GM15510 (cell line): ENCODE measurements around the gene MPL.

Experiments used
- POLR2A ChIP-seq: IDR thresholded peaks from 3 replicates; pipeline ENCODE4 v1.6.1; 2011; ENCODE audit warnings: borderline replicate concordance; ENCODE audit not compliant: insufficient read length; ENCODE audit errors: extremely low read depth

MPL gene

GRCh38 chr1:43337588-43337987 lies at the start of gene MPL:
Gene MPL (plus strand): TSS chr1:43337818. CDS start chr1:43337849, 31 bp downstream.
- TF ChIP-seq POLR2A = no peak

DNA sequence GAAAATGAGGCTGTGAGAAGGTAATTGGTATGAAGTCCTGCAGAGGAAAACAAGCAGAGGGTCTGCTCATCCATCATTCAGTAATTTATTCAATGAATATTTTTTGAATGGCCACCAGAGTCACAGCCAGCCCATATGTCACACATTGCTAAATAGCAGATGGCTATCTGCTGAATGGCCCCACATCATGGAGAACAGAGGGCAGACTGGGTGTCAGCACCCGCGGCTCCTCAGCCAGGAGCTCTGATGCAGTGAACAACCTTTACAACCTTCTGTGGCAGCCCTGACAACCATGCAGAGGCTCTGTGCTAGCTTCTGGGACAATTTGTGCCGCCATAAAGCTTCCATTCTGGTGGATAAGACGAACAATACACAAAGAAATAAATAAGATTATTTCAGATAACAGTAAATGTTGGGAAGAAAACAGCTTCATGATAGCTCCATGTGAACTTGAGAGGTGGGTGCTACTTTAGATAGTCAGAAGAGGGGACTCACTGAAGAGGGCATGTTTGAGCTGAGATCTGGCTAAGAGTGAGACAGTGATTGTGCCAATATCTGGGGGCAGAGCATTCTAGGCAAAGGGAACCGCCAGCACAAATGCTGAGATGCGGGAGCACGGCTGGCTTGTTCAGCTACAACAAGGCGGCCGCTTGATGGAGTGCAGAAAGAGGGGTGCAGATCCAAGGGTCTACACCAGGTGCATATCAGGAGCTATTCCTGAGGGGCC lies 49.4 kb upstream of the MPL start:
- no peak for TF ChIP-seq POLR2A

GRCh38 chr1:43288785-43289706 lies 48.6 kb upstream of the MPL start:
- TF ChIP-seq POLR2A = no peak

DNA sequence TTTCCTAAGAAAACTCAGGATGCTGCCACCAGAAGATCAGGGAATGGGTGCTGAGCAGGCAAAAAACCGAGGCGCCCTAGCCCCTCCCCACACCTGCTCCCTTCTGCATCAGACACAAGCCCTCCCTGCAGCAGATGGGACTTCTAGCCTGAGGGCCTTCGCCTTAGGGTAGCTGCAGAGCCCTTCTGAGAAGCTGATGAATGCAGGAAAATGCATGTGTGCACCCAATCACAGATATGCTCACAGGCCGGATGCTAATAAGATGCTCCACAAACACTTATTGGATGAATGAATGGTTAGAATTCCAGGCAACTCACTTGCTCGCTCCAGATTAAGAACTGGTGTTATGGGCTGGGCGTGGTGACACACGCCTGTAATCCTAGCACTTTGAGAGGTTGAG lies 45.4 kb upstream of the MPL start:
- TF ChIP-seq POLR2A = no peak

DNA sequence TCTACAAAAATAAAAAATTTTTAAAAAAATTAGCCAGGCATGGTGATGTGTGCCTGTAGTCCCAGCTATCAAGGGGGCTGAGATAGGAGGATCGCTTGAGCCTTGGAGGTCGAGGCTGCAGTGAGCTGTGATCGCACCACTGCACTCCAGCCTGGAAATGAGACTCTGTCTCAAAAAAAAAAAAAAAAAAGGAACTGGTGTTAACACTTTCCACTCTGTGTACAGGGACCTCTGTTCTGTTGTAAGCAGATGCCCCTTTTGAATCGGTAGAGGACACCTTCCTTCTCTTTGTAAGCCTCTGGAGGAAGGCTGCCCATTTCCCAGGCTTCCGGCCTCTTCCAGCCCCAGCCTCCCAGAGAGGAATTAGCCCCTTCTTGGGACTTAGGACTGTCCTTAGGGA lies 44.9 kb upstream of the MPL start:
- no peak for TF ChIP-seq POLR2A

- TF ChIP-seq POLR2A = no peak
These were observed 44.4 kb upstream of the MPL start for GRCh38 chr1:43293176-43293575.

DNA sequence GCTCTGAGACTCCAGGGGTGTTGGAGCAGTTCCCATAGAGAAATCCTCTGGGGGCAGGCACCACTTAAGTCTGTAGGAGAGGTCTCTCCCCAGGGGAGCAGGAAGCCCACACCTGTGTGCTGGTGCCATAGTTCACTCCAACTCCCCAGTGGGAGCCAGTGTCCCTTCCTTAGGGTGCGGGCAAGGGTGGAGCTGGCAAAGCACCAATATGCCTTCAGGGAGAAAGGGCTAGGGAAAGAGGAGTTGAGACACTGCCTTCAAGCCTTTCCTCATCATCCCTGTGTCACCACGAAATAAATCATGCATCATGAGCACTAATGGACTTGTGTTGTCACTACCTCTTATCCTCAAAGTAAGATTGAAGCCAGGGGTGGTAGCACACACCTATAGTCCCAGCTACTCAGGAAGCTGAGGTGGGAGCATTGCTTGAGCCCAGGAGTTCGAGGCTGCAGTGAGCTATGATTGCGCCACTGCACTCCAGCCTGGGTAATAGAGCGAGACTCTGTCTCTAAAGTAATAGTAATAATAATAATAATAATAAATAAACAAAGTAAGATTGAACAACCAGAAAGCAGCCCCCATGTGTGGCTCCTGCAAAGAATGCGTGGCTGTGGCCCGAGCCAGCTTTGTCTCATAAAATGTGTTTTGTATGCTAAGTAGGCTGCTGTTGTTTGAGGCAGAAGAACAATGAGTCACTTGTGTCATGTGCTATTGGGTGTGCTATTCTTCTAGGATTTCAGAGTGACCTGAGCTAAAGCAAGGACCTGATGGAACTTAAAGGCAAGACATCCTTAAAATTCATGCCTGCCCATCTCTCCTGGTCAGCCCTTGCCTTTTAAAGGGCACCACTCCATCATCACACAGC lies 43.5 kb upstream of the MPL start:
- no peak for TF ChIP-seq POLR2A

- no peak for TF ChIP-seq POLR2A
These were observed 42.9 kb upstream of the MPL start for GRCh38 chr1:43294761-43295160.

GRCh38 chr1:43296207-43296606 lies 41.4 kb upstream of the MPL start:
- no peak for TF ChIP-seq POLR2A

GRCh38 chr1:43298055-43298454 lies 39.6 kb upstream of the MPL start:
- TF ChIP-seq POLR2A = no peak

DNA sequence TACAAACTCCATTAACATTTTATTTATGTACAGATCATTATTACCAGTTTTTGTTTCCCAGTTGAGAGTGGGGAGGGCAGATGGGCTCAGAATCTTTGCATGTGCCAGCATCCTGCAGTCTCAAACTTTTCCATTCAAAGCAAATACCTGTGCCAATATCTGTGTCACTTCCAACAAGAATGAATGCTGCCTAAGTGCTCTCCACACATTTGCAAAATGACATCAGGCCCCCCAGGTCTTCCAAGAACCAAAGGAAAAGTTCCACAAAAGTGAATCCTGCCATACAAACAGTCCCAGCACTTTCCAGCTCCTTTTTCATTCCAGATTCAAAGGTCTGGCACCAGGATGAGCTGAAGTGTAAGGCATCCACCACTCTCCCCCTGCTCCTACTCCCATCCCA lies 38.5 kb upstream of the MPL start:
- no peak for TF ChIP-seq POLR2A

DNA sequence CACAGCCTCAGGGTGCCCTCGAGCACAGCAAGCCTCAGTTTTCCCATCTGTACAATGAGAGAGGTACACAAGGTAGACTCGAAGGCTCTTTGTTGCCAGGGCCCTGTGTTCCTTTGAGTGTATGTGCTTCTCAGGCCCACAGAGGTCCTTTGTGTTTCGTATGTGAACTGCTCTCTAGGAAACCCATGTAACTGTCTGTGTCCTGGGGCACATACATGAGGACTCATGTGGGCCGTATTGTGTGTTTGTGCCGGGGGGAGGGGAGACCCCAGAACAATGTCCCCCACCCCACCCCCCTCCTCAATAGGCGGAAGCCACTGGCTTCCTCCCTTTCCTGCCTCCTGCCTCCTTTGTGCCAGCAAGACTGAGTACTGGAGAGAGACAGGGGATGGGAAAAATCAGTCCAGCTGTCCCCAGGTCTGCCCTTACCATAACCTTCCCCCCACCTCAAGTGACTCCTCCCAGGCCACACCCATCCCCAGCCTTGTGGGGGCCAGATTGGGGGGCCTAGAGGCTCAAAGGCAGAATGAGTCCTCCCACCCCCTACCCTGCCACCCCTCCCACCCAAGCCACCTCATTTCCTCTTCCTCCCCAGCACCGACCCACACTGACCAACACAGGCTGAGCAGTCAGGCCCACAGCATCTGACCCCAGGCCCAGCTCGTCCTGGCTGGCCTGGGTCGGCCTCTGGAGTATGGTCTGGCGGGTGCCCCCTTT lies 37.1 kb upstream of the MPL start, which contains the start of gene TIE1:
TIE1 (plus strand) TSS at position 605 of the 717 bp plus-strand sequence; CDS start at position 695, 90 bp downstream.
- no peak for TF ChIP-seq POLR2A

- TF ChIP-seq POLR2A = no peak
These were observed 35.4 kb upstream of the MPL start for GRCh38 chr1:43302201-43302600.

DNA sequence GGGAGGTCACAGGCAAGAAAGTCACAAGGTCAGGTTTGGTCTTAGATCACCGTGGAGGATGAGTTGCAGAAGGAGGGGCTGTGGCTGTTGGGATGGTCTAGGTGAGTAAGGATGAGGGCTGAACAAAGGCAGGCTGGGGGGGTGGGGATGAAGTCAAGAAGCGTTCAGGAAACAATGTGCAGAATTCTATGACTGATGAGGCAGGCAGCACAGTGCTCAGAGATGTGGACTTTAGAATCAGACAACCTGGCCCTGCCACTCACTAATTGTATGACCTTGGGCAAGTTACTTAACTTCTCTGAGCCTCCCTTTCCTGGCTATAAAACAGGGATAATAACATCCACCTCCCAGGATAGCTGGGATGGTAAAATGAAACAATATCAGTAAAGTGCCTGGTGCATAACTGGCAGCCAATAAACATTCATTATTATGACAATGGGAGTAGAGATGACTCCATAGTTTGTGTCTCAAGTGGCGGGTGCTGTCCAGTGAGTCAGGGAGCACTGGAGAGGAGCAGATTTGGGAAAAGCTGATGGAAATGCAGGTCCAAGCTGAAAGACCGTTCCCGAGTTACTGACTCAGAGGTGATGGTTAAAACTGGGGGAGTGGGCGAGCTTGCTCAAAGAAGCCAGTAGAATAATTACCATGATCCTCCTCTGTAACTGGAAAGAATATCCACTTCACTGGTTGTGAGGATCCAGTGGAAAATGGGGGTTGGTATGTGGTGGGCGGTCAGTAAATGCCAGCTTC lies 34.7 kb upstream of the MPL start:
- no peak for TF ChIP-seq POLR2A
